IMR-90 (cell line): ENCODE results near the gene PITPNC1. TPM values are rescaled to one million over a fixed set of nuclear protein-coding genes. Genes with fewer than 3 reads are reported as not detected.
A peak's percentile ranks its signal among the peaks of the same experiment; 100 is the strongest.

Experiments
- ATAC-seq: fragments of 200-7000 bp; cut with Tn5 transposase; 2 replicates; pipeline ENCODE4 v1.9.1; 2020; ENCODE audit warnings: low read depth, mild to moderate bottlenecking, moderate library complexity
- BruUV-seq: library from RNA; stranded (reverse); fragments of 400-500 nt; replicated peaks from 2 replicates; lab custom pipeline; 2021; lab: Mats Ljungman, UMichigan
- CTCF ChIA-PET: fragments of 300-600 bp; formaldehyde crosslinking; extraction: SDS; loops from one replicate; lab custom pipeline; 2021; ENCODE audit warnings: antibody characterized with exemption; lab: Yijun Ruan, JAX
- POLR2A ChIA-PET: fragments of 300-600 bp; sonication (Branson Sonifier 250); formaldehyde crosslinking; loops from one replicate; lab custom pipeline; 2022; ENCODE audit warnings: antibody characterized with exemption; ENCODE audit not compliant: unreplicated experiment; lab: Charles Lee
- DNase-seq: peaks from one replicate; pipeline ENCODE4 v3.0.0; 2013
- H2AFZ ChIP-seq: replicated peaks from 2 replicates; pipeline ENCODE3; 2013; ENCODE audit warnings: low read length, mild to moderate bottlenecking; ENCODE audit not compliant: poor library complexity
- H2AK5ac ChIP-seq: 2 replicates; pipeline ENCODE4 v1.6.1; 2013; ENCODE audit warnings: low read depth, low read length, inconsistent platforms
- H2AK9ac ChIP-seq: replicated peaks from 2 replicates; pipeline ENCODE3; 2013; ENCODE audit warnings: mild to moderate bottlenecking, low read depth, low read length, moderate library complexity; ENCODE audit not compliant: poor library complexity
- H2BK120ac ChIP-seq: 2 replicates; pipeline ENCODE4 v1.6.1; 2013; ENCODE audit warnings: low read depth, low read length, inconsistent platforms
- H2BK15ac ChIP-seq: 3 replicates; pipeline ENCODE4 v1.6.1; 2013; ENCODE audit warnings: low read depth, low read length, inconsistent platforms
- H2BK20ac ChIP-seq: 2 replicates; pipeline ENCODE4 v1.6.1; 2013; ENCODE audit warnings: low read depth, mild to moderate bottlenecking, inconsistent platforms, low read length, moderate library complexity
- H2BK5ac ChIP-seq: 2 replicates; pipeline ENCODE4 v1.6.1; 2013; ENCODE audit warnings: mild to moderate bottlenecking, low read depth, low read length, inconsistent platforms; ENCODE audit not compliant: poor library complexity, severe bottlenecking
- H3K14ac ChIP-seq: replicated peaks from 2 replicates; pipeline ENCODE4 v1.6.1; 2013; ENCODE audit warnings: low read depth, low read length, inconsistent platforms
- H3K18ac ChIP-seq: 2 replicates; pipeline ENCODE4 v1.6.1; 2013; ENCODE audit warnings: low read depth, low read length, control low read depth
- H3K23ac ChIP-seq: 2 replicates; pipeline ENCODE4 v1.6.1; 2013; ENCODE audit warnings: low read depth, low read length, inconsistent platforms
- H3K27ac ChIP-seq: 2 replicates; pipeline ENCODE4 v1.5.1; 2013; ENCODE audit warnings: mild to moderate bottlenecking, control low read depth, low read length; ENCODE audit not compliant: insufficient read depth
- H3K27me3 ChIP-seq: 2 replicates; pipeline ENCODE4 v1.6.1; 2013; ENCODE audit warnings: low read length; ENCODE audit not compliant: control insufficient read depth, insufficient read depth
- H3K36me3 ChIP-seq: 2 replicates; pipeline ENCODE4 v1.6.1; 2013; ENCODE audit warnings: low read length, mixed read lengths; ENCODE audit not compliant: control insufficient read depth, insufficient read depth
- H3K4ac ChIP-seq: 2 replicates; pipeline ENCODE4 v1.6.1; 2013; ENCODE audit warnings: low read depth, low read length, inconsistent platforms
- H3K4me1 ChIP-seq: 2 replicates; pipeline ENCODE4 v1.6.1; 2013; ENCODE audit warnings: low read length, mixed read lengths; ENCODE audit not compliant: control insufficient read depth, insufficient read depth
- H3K4me2 ChIP-seq: 2 replicates; pipeline ENCODE4 v1.6.1; 2013; ENCODE audit warnings: low read depth, mild to moderate bottlenecking, control low read depth, low read length, moderate library complexity
- H3K4me3 ChIP-seq: 2 replicates; pipeline ENCODE4 v1.5.1; 2013; ENCODE audit warnings: low read depth, mild to moderate bottlenecking, control low read depth, low read length, moderate library complexity; ENCODE audit not compliant: insufficient read depth
- H3K56ac ChIP-seq: 2 replicates; pipeline ENCODE4 v1.6.1; 2013; ENCODE audit warnings: low read length, inconsistent platforms; ENCODE audit not compliant: insufficient read depth; ENCODE audit errors: extremely low read depth
- H3K79me1 ChIP-seq, 2 experiments: 2 replicates each; pipeline ENCODE4 v1.6.1; 2013; ENCODE audit warnings: low read length in 2 of 2, inconsistent platforms in 1 of 2, low read depth in 1 of 2
- H3K9ac ChIP-seq: 2 replicates; pipeline ENCODE4 v1.6.1; 2013; ENCODE audit warnings: low read depth, low read length, control low read depth
- H3K9me1 ChIP-seq: 2 replicates; pipeline ENCODE4 v1.6.1; 2013; ENCODE audit warnings: low read length, inconsistent platforms; ENCODE audit not compliant: insufficient read depth
- H3K9me3 ChIP-seq: 2 replicates; pipeline ENCODE4 v1.6.1; 2013; ENCODE audit warnings: low read length; ENCODE audit not compliant: control insufficient read depth, insufficient read depth
- H4K20me1 ChIP-seq: 2 replicates; pipeline ENCODE4 v1.6.1; 2013; ENCODE audit warnings: low read length, inconsistent platforms; ENCODE audit not compliant: insufficient read depth
- H4K5ac ChIP-seq: 2 replicates; pipeline ENCODE4 v1.6.1; 2013; ENCODE audit warnings: mild to moderate bottlenecking, low read depth, low read length, control low read depth
- H4K8ac ChIP-seq, 2 experiments: 2 replicates each; pipeline ENCODE4 v1.6.1; 2013; ENCODE audit warnings: low read depth in 2 of 2, low read length in 2 of 2, control low read depth in 1 of 2, inconsistent platforms in 1 of 2
- H4K91ac ChIP-seq: 2 replicates; pipeline ENCODE4 v1.6.1; 2013; ENCODE audit warnings: low read depth, low read length, inconsistent platforms; ENCODE audit not compliant: insufficient read depth
- BHLHE40 ChIP-seq: fragments of 150-350 bp; IDR thresholded peaks from 2 replicates; pipeline ENCODE4 v1.6.1; 2016; ENCODE audit warnings: mild to moderate bottlenecking, low read depth, low read length
- CEBPB ChIP-seq: IDR thresholded peaks from 2 replicates; pipeline ENCODE4 v1.6.1; 2012; ENCODE audit warnings: low read depth, low read length, improper control_type of control experiment
- CHD1 ChIP-seq: IDR thresholded peaks from 2 replicates; pipeline ENCODE4 v1.6.1; 2012; ENCODE audit warnings: low read depth, low read length, improper control_type of control experiment
- ELK1 ChIP-seq: fragments of 150-350 bp; IDR thresholded peaks from 2 replicates; pipeline ENCODE4 v1.6.1; 2016; ENCODE audit warnings: low read depth, mild to moderate bottlenecking, low read length, moderate library complexity, borderline replicate concordance
- MAFK ChIP-seq: IDR thresholded peaks from 2 replicates; pipeline ENCODE4 v1.6.1; 2012; ENCODE audit warnings: low read depth, low read length, improper control_type of control experiment
- MAZ ChIP-seq: IDR thresholded peaks from 2 replicates; pipeline ENCODE4 v1.6.1; 2012; ENCODE audit warnings: low read depth, mild to moderate bottlenecking, low read length, improper control_type of control experiment, moderate library complexity, borderline replicate concordance
- NFE2L2 ChIP-seq: fragments of 150-350 bp; IDR thresholded peaks from 2 replicates; pipeline ENCODE4 v1.6.1; 2016; ENCODE audit warnings: low read depth, mild to moderate bottlenecking, low read length
- RCOR1 ChIP-seq: IDR thresholded peaks from 2 replicates; pipeline ENCODE4 v1.6.1; 2012; ENCODE audit warnings: mild to moderate bottlenecking, low read length, improper control_type of control experiment; ENCODE audit not compliant: insufficient replicate concordance
- RFX5 ChIP-seq: IDR thresholded peaks from 2 replicates; pipeline ENCODE4 v1.8.0; 2012; ENCODE audit warnings: low read depth, mild to moderate bottlenecking, low read length, moderate library complexity
- SMC3 ChIP-seq: fragments of 150-350 bp; IDR thresholded peaks from 2 replicates; pipeline ENCODE4 v1.6.1; 2016; ENCODE audit warnings: low read depth, mild to moderate bottlenecking, antibody characterized with exemption, low read length, moderate library complexity
- WGBS, 2 experiments: methylation state at CpG; one replicate each; pipeline versions ENCODE4 v1.1.5 to v1.1.7; 2013; ENCODE audit warnings: missing lambda C conversion rate in 2 of 2; ENCODE audit not compliant: insufficient read length in 1 of 2; ENCODE audit errors: extremely low coverage in 2 of 2; 5-methylcytosine and 5-hydroxymethylcytosine counted together
- dilution Hi-C: fragments of 300-500 bp; cut with HindIII; formaldehyde crosslinking; loops from one replicate; pipeline ENCODE4 v1.14.3; 2018; ENCODE audit warnings: low sequenced_read_pairs; ENCODE audit not compliant: unreplicated experiment
- in situ Hi-C: fragments of 300-500 bp; cut with MboI; formaldehyde crosslinking; loops from 3 replicates; pipeline ENCODE4 v1.14.3; 2019; ENCODE audit warnings: low sequenced_read_pairs, inconsistent platforms, mixed read lengths
- intact Hi-C: fragments of 100-400 bp; cut with micrococcal nuclease; formaldehyde crosslinking; loops from 2 replicates; pipeline ENCODE4 v1.10.0; 2022
- polyA plus RNA-seq, 3 experiments: library from polyadenylated mRNA; depleted of rRNA; stranded (reverse); fragments of >200 nt; gene quantifications; 2 replicates each; pipeline ENCODE4 v1.2.3, GENCODE V29; 2012; ENCODE audit warnings: low replicate concordance in 1 of 3
- total RNA-seq: library from RNA; depleted of rRNA; stranded (reverse); fragments of >200 nt; gene quantifications from 2 replicates; pipeline ENCODE4 v1.2.3, GENCODE V29; 2012
- TF ChIP-seq, protein P1 (sequence below): fragments of 150-350 bp; IDR thresholded peaks from 2 replicates; pipeline ENCODE4 v1.6.1; 2017; ENCODE audit warnings: mild to moderate bottlenecking, antibody characterized with exemption, low read length, low read depth
- TF ChIP-seq, protein P2 (sequence below): conservative IDR thresholded peaks from 2 replicates; pipeline ENCODE4 v1.5.1; 2012; ENCODE audit warnings: mild to moderate bottlenecking, low read depth, low read length, improper control_type of control experiment

Gene PITPNC1
- total and polyA plus RNA-seq, 2 of the 4 experiments (the other 2 are of a cell fraction), result 4.1 TPM

- H3K79me1 ChIP-seq, result peaks cover 32 to 37% of the 10 kb centered on the region in 2 experiments; a peak in 3 of 4 replicates
- H4K91ac ChIP-seq, result no peak overlapping the region
- H4K20me1 ChIP-seq, result peaks cover 4% of the 10 kb centered on the region; the same call in 1 of the 2 replicates
- no peak overlapping the region for H4K8ac ChIP-seq
- H3K36me3 ChIP-seq, result no peaks in the 10 kb centered on the region
- H2BK15ac ChIP-seq, result no peak overlapping the region
- no peak for DNase-seq
- no peak overlapping the region for H3K4me2 ChIP-seq
- H3K56ac ChIP-seq, result no peak overlapping the region
- ATAC-seq, result no peak
- peak overlapping the region; percentile 29; the same call in 1 of the 2 replicates for H2AK5ac ChIP-seq
- H3K4me3 ChIP-seq, result no peak overlapping the region
- H3K14ac ChIP-seq, result no peak overlapping the region
- ChIA-PET CTCF (no interaction called here), POLR2A (no interaction called here)
- TF ChIP-seq RCOR1 (no peak), ELK1 (no peak), CHD1 (no peak), MAFK (no peak), MAZ (no peak), BHLHE40 (no peak), SMC3 (no peak), RFX5 (no peak), NFE2L2 (no peak), CEBPB (no peak)
- TF ChIP-seq, protein P1, sequence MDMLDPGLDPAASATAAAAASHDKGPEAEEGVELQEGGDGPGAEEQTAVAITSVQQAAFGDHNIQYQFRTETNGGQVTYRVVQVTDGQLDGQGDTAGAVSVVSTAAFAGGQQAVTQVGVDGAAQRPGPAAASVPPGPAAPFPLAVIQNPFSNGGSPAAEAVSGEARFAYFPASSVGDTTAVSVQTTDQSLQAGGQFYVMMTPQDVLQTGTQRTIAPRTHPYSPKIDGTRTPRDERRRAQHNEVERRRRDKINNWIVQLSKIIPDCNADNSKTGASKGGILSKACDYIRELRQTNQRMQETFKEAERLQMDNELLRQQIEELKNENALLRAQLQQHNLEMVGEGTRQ, result no peak
- TF ChIP-seq, protein P2, sequence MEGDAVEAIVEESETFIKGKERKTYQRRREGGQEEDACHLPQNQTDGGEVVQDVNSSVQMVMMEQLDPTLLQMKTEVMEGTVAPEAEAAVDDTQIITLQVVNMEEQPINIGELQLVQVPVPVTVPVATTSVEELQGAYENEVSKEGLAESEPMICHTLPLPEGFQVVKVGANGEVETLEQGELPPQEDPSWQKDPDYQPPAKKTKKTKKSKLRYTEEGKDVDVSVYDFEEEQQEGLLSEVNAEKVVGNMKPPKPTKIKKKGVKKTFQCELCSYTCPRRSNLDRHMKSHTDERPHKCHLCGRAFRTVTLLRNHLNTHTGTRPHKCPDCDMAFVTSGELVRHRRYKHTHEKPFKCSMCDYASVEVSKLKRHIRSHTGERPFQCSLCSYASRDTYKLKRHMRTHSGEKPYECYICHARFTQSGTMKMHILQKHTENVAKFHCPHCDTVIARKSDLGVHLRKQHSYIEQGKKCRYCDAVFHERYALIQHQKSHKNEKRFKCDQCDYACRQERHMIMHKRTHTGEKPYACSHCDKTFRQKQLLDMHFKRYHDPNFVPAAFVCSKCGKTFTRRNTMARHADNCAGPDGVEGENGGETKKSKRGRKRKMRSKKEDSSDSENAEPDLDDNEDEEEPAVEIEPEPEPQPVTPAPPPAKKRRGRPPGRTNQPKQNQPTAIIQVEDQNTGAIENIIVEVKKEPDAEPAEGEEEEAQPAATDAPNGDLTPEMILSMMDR, result no peak
- no peak overlapping the region for H2BK120ac ChIP-seq
- H3K23ac ChIP-seq, result no peak overlapping the region
- no peak overlapping the region for H2BK20ac ChIP-seq
- no peak overlapping the region for H2BK5ac ChIP-seq
- H3K27me3 ChIP-seq, result no peaks in the 10 kb centered on the region
- intact Hi-C loops (no loop called here), in situ Hi-C loops (no loop called here), dilution Hi-C loops (no loop called here)
- BruUV-seq, result no TSS peak
- no peak overlapping the region for H2AFZ ChIP-seq
- no peak overlapping the region for H3K9ac ChIP-seq
- no peak overlapping the region for H3K18ac ChIP-seq
- no peak overlapping the region for H3K4ac ChIP-seq
- no peak overlapping the region for H2AK9ac ChIP-seq
- H4K5ac ChIP-seq, result no peak overlapping the region
- H3K4me1 ChIP-seq, result peaks cover 12% of the 10 kb centered on the region
- no peak overlapping the region for H3K27ac ChIP-seq
- H3K9me3 ChIP-seq, result no peaks in the 10 kb centered on the region
- peaks cover 5% of the 10 kb centered on the region for H3K9me1 ChIP-seq
- WGBS, 2 experiments, result no CpG with 5 or more reads among the region's 4 CpGs
These were observed 112.2 kb downstream of the PITPNC1 start for GRCh38 chr17:67489273-67489672.
